NCI-H2171 treated with DMSO at 0.1 percent for 48 hours (cell line): ENCODE measurements around the gene PSAPL1.

ENCODE experiments used
- DNase-seq: peaks from one replicate; lab custom pipeline; 2025; lab: John Stamatoyannopoulos, UW

The PSAPL1 gene

GRCh38 chr4:7381890-7382633 is 52.7 kb downstream of the PSAPL1 start:
- DNase-seq, result no peak

- no peak for DNase-seq
Observed at GRCh38 chr4:7381221-7381889, 53.4 kb downstream of the PSAPL1 start.
